Fibroblast of pulmonary artery (primary cell): ENCODE results near the gene C1QA.
"Not testable (repeated sequence)": the region's sequence is repeated elsewhere in the genome, so short reads cannot be mapped to it uniquely, and the experiment has no call there.

ENCODE experiments used
- DNase-seq: peaks from one replicate; pipeline ENCODE4 v3.0.0-alpha.2; 2010; ENCODE audit warnings: low read depth
- H3K4me3 ChIP-seq: replicated peaks from 2 replicates; pipeline ENCODE4 v1.5.1; 2011; ENCODE audit warnings: low read depth, mild to moderate bottlenecking, control low read depth, low read length, moderate library complexity
- TF ChIP-seq, protein P1 (sequence below): IDR thresholded peaks from 2 replicates; pipeline ENCODE4 v1.5.1; 2011; ENCODE audit warnings: mild to moderate bottlenecking, control low read depth, low read length, inconsistent platforms; ENCODE audit errors: missing control alignments

The C1QA gene

DNA sequence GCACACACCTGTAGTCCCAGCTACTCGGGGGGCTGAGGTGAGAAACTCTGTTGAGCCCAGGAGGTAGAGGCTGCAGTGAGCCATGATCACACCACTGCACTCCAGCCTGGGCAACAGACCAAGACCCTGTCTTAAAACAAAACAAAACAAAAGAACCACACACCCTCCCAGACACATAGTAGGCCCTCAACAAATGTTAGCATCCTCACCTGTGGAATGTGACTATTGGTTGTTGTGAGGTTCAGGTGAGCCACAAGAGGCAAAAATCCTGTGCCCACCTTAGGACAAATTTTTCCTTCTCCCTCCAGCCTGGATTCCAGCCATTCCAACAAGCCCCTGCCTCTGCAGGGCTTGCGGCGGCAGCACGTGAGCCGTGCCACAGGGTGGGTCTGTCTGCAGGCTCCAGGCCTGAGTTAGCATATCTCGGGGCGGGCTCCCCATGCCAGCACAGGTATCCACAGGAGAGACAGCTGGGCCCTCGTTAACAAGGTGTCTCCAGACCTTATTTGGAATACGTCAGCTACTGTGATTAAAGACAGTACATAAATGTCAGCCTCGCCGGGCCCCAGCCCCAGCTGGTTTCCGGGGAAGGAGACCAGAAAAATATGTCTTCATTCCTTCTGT, 34.0 kb downstream of the C1QA start:
- DNase-seq: no peak
- TF ChIP-seq, protein P1, sequence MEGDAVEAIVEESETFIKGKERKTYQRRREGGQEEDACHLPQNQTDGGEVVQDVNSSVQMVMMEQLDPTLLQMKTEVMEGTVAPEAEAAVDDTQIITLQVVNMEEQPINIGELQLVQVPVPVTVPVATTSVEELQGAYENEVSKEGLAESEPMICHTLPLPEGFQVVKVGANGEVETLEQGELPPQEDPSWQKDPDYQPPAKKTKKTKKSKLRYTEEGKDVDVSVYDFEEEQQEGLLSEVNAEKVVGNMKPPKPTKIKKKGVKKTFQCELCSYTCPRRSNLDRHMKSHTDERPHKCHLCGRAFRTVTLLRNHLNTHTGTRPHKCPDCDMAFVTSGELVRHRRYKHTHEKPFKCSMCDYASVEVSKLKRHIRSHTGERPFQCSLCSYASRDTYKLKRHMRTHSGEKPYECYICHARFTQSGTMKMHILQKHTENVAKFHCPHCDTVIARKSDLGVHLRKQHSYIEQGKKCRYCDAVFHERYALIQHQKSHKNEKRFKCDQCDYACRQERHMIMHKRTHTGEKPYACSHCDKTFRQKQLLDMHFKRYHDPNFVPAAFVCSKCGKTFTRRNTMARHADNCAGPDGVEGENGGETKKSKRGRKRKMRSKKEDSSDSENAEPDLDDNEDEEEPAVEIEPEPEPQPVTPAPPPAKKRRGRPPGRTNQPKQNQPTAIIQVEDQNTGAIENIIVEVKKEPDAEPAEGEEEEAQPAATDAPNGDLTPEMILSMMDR: no peak
- H3K4me3 ChIP-seq: no peak overlapping the region

DNA sequence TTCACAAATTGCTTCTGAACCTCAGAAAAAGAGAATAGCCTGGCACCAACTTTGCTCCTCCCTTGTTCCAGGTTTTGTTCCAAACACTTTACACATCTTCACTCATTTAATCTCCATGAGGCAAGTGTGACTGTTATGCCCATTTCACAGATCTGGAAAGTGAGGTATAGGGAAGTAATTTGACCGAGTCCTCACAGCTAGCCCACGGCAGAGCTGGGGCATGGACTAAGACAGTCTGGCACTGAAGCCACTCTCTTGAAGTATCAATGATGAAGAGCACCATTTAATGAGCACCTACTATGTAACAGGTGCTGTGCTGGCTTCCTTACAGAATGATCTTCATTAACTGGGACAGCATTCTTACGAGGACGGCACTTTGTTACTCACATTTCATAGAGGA, 35.6 kb downstream of the C1QA start:
- DNase-seq: no peak
- no peak overlapping the region for H3K4me3 ChIP-seq
- TF ChIP-seq, protein P1: no peak

DNA sequence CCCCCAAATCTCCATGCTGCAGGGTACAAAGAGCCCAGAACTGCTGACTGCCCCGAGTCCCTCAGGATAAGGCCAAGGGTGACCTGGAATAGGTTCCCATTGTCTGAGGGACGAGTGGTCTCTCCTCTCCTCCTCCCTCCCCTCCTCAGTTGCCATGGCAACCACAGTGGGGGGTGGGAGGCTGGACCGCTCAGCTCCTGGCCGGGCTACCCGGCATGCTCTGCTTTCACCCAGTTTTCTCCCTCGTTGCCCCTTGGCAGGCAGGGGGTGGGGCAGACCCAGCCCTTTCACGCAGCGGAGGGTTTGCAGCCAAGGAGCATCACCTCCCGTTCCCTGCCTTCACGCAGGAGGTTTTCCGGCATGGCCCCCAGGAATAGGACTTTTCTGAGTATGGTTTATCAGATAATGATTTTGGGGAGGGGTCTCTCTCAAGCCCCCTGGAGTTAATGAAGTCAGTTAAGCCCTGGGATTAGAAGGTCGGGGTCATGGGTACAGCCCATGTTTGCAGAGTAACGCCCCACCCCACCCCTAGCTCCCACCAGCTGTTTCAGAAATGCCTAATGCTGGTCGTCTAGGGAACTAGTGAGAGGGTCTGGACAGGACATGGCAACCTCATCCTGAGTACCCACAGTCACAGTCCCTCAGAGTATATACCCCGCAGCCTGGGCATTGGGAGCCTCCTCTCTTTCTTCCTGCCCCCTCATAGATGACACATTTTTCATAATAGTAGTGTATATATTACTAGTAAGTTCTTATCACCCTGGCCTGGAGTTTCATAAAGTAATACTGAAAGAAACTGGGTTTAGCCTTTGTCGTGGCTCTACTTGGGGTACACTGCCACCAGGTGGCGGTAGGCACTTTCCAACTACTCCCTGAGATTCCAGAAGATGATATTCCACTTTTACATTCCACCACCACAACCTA, 37.3 kb downstream of the C1QA start:
- H3K4me3 ChIP-seq: no peak overlapping the region
- peak; percentile 80 for DNase-seq
- TF ChIP-seq, protein P1: peak; percentile 89

DNA sequence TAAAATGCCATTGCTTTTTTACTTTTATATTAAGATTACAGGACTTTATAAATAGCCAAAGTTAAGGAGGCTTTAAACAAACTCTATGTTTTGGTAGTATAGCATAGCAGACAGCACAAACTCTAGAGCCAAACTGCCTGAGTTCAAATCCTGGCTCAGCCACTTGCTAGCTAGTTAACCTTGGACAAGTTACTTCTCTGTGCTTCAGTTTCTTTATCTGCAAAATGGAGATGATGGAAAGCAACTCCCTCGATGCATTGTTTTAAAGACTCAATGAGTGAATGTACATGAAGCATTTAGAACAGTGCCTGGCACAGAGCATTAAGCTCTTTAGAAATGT, 38.0 kb downstream of the C1QA start:
- H3K4me3 ChIP-seq: no peak overlapping the region
- no peak for DNase-seq
- TF ChIP-seq, protein P1: no peak

DNA sequence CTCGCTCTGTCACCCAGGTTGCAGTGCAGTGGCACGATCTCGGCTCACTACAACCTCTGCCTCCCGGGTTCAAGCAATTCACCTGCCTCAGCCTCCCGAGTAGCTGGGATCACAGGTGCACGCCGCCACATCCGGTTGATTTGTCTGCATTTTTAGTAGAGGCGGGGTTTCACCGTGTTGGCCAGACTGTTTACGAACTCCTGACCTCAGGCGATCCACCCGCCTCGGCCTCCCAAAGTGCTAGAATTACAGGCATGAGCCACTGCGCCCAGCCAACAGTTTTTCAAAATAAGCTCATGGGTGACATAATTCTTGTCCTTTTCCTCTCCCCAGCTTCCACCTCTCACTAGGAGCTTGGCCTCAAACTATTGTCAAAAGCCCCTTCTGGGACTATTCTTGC, 39.7 kb downstream of the C1QA start:
- DNase-seq, H3K4me3 ChIP-seq: not testable (repeated sequence)

DNA sequence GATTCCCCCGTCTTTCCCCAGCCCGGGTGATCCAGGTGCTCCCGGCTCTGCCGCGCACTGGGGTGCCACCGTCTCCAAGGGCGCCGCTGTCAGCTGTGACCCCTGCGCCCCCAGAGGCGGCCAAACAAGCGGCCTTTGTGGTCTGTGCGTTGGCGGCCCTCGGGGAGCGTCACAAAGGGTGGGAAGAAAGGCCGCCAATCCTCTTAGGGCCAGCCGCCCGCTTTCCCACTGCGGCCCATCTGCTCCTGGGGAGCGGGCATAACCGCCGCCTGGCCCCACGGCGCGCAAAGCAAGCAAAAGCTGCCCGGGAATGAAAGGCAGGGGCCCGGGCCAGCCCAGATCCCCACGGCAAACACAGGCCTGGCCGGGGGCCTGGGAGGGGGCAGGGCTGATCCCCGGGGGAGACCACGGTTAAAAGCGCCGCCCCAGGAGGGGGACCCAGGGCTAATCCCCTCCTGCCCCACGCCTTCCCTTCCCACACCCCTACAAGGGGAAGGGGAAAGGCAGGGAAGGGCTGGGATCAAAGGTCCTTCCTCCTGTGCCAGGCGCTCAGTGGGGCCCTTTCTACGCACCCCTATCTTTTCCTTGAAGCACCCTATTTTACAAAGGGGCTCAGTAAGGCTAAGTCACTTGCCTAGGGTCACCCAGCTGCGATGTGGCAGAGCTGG, 40.6 kb downstream of the C1QA start:
- no peak overlapping the region for H3K4me3 ChIP-seq
- TF ChIP-seq, protein P1: no peak
- DNase-seq: no peak
